ENCODE results near the gene APRT.

APRT gene

GRCh38 chr16:88822281-88823040 lies 10.7 kb upstream of the APRT start:
- no peak for DNase-seq (ENCODE audit: low read depth in 2 of 2)

GRCh38 chr16:88821168-88821850 lies 9.6 kb upstream of the APRT start:
- no peak for DNase-seq (ENCODE audit: low read depth in 2 of 2)

GRCh38 chr16:88820385-88821025 lies 8.8 kb upstream of the APRT start:
- no peak for DNase-seq (ENCODE audit: low read depth in 2 of 2)

GRCh38 chr16:88819126-88819525 lies 7.4 kb upstream of the APRT start:
- no peak for DNase-seq (ENCODE audit: low read depth in 2 of 2)

GRCh38 chr16:88818575-88818874 lies 6.8 kb upstream of the APRT start:
- DNase-seq (ENCODE audit: low read depth in 2 of 2) = no peak

GRCh38 chr16:88817785-88818574 lies 6.3 kb upstream of the APRT start:
- DNase-seq (ENCODE audit: low read depth in 2 of 2) = no peak

- no peak for DNase-seq (ENCODE audit: low read depth in 2 of 2)
Observed at GRCh38 chr16:88816736-88817535, 5.2 kb upstream of the APRT start.

GRCh38 chr16:88815901-88816589 lies 4.3 kb upstream of the APRT start:
- peak; percentile 48 to 52 for DNase-seq (ENCODE audit: low read depth in 2 of 2)

- no peak for DNase-seq (ENCODE audit: low read depth in 2 of 2)
Observed at GRCh38 chr16:88815227-88815626, 3.5 kb upstream of the APRT start.

GRCh38 chr16:88814144-88814502 lies 2.4 kb upstream of the APRT start:
- DNase-seq (ENCODE audit: low read depth in 2 of 2) = no peak

- DNase-seq (ENCODE audit: low read depth in 2 of 2) = no peak
Observed at GRCh38 chr16:88813269-88814143, 1.8 kb upstream of the APRT start.

GRCh38 chr16:88812513-88813268 lies 963 bp upstream of the APRT start:
- no peak for DNase-seq (ENCODE audit: low read depth in 2 of 2)

GRCh38 chr16:88810912-88811768 lies 588 bp downstream of the APRT start:
- peak; percentile 67 to 68 for DNase-seq (ENCODE audit: low read depth in 2 of 2)

- DNase-seq (ENCODE audit: low read depth in 2 of 2) = peak; percentile 40 to 47
Observed at GRCh38 chr16:88810166-88810911, 1.4 kb downstream of the APRT start.

GRCh38 chr16:88809676-88810165 lies 2.0 kb downstream of the APRT start:
- no peak for DNase-seq (ENCODE audit: low read depth in 2 of 2)

GRCh38 chr16:88809068-88809675 lies 2.6 kb downstream of the APRT start:
- DNase-seq (ENCODE audit: low read depth in 2 of 2) = no peak
